GM19240 (cell line): ENCODE data around the gene IDH3G.

Experiments used
- DNase-seq: peaks from one replicate; pipeline ENCODE4 v3.0.0; 2011; ENCODE audit warnings: low spot score; ENCODE audit not compliant: insufficient read length

Gene IDH3G

GRCh38 chrX:153736071-153736820, 57.9 kb downstream of the IDH3G start:
- DNase-seq, result no peak
